A673 (cell line): ENCODE results near the gene CHCHD6.

Experiments
- CTCF ChIP-seq: fragments of 300-800, 200-600 bp; sonication (generic); conservative IDR thresholded peaks from 2 replicates; pipeline ENCODE4 v1.5.1; 2017; ENCODE audit warnings: low read depth, mild to moderate bottlenecking, antibody characterized with exemption, low read length, moderate library complexity, mixed read lengths
- EZH2 ChIP-seq: fragments of 200-600 bp; sonication (generic); IDR thresholded peaks from 2 replicates; pipeline ENCODE4 v1.6.1; 2017; ENCODE audit warnings: borderline replicate concordance, low read depth, mild to moderate bottlenecking, mixed read lengths, antibody characterized with exemption, low read length; ENCODE audit not compliant: poor library complexity, severe bottlenecking

GRCh38 chr3:126928921-126929474 lies 225.0 kb downstream of the CHCHD6 start:
- no peak for TF ChIP-seq CTCF
- TF ChIP-seq EZH2, result no peak
